ENCODE results near the gene PRIMPOL.
A peak's percentile ranks its signal among the peaks of the same experiment; 100 is the strongest.
"Not testable (repeated sequence)": the region's sequence is repeated elsewhere in the genome, so short reads cannot be mapped to it uniquely, and the experiment has no call there.

The PRIMPOL gene

DNA sequence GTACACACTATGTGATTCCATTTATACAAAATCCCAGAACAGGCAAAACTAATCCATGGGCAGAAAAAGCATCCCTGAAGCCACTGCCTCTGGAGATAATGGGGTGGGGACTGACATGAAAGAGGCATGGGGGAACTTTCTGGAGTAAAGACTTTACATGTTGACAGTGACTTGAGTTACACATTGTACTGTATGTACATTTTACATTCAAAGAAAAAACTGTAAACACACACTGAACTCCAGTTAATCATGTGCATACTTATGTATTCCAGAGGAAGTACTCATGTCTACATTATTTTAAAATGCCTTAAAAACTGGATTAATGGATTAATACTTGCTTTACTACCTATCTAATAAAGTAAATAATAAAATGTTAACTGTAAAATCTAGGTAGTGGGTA is 62.8 kb downstream of the PRIMPOL start:
- no peak for DNase-seq (ENCODE audit: low spot score)

DNA sequence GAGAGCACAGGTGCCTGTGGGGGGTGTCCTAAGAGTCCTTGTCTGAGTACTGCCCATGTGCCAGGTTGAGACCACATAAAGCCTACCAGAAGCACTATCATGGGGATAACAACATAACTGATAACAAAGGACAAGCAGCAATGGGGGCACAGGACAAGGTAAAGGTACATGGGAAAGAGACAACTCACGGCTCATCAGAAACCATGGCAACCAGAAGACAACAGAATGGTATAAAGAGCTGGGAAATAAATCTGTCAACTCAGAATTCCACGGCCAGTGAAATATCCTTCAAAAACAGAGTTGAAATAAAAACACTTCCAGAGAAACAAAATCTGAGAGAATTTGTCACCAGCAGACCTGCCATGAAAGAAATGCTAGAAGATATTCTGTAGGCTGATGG is 64.3 kb downstream of the PRIMPOL start:
- no peak for DNase-seq (ENCODE audit: low spot score)

DNA sequence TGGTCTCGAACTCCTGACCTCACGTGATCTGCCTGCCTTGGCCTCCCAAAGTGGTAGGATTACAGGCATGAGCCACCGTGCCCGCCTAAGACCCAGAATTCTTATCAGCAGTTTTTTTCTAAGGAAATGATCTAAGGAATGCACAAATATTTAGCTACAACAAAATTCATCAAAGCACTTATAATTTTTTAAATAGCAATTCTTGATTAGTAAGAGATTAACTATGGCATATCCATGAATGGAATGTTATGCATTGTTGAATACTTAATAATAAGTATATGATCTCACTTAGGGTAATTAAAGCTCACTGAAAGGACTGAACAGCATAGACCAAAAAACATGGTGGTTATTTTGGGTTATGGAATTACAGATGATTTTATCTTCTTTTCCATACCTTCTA is 66.0 kb downstream of the PRIMPOL start:
- DNase-seq (ENCODE audit: low spot score), result no peak

DNA sequence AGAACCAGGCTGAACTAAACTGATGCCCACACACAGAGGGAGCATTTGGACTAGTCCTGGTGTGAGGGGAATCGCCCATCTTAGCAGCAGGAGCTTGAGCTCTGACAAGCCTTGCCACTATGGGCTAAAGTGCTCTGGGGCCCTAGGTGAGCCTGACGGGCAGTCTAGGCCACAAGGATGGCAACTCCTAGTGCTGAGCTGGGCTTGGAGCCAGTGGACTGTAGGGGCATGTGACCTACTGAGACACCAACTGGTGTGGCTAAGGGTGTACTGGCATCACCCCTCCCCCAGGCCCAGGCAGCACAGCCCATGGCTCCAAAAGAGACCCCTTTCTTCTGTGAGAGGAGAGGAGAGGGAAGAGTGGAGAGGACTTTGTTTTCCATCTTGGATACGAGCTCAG is 69.9 kb downstream of the PRIMPOL start:
- DNase-seq (ENCODE audit: low spot score), result no peak

DNA sequence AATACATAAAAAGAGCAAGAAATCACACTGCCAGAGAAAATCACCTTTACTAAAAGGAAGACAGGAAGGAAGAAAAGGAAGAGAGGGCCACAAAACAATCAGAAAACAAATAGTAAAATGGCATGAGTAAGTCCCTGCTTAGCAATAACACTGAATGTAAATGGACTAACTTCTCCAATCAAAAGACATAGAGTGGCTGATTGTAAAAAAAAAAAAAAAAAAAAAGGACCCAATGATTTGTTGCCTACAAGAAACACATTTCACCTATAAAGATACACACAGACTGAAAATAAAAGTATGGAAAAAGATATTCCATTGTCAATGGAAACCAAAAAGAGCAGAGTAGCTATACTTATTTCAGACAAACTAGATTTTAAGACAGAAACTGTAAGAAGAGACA is 71.7 kb downstream of the PRIMPOL start:
- no peak for DNase-seq (ENCODE audit: low spot score)

DNA sequence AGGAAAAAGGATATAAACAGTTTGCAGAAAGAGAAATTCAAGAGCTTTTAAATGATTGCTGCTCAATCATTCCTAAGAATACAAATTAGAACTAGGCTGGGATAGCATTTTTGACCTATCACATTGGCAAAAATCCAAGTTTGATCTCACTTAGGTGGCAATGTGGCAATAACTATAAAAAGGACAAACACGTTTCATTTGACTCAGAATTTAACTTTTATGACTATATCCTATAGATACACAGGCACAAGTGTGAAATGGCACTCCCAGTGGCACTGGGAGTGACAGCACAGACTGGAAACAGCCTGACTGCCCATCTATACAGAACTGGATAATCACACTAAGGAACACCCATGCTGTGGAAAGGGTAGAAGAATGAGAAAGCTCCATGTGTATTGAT is 73.3 kb downstream of the PRIMPOL start:
- DNase-seq (ENCODE audit: low spot score), result no peak

DNA sequence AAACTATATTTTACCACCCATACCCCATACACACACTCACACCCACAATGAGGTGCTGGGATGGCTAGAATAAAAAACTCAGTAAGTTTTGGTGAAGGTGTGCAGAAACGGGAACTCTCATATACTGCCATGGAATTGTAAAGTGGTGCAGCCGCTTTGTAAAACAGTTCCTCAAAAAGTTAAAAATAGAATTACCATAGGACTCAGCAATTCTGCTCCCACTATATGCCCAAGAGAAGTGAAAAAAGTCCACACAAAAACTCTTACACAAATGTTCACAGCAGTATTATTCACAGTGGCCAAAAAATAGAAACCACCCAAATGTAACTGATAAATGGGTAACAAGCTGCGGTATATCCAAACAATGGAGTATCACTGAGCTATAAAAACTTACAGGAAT is 77.9 kb downstream of the PRIMPOL start:
- no peak for DNase-seq (ENCODE audit: low spot score)

DNA sequence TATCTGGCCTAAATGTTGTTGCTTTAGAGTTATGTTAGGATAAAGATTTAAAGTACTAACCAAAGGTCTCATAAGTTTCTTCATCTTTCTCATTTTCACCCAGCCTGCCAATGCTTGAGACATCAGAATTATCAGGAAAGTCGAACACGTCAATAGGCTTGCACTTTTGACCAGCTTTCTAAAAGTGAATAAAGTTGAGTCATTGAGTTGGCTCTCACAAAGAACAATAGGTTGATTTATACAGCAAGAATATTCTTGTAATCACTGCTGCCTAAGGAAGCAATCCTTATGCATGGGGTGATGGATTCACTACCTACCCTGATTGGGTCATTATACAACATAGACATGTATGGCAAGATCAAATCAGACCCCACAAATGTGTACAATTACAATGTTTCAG is 79.3 kb downstream of the PRIMPOL start:
- no peak for DNase-seq (ENCODE audit: low spot score)

DNA sequence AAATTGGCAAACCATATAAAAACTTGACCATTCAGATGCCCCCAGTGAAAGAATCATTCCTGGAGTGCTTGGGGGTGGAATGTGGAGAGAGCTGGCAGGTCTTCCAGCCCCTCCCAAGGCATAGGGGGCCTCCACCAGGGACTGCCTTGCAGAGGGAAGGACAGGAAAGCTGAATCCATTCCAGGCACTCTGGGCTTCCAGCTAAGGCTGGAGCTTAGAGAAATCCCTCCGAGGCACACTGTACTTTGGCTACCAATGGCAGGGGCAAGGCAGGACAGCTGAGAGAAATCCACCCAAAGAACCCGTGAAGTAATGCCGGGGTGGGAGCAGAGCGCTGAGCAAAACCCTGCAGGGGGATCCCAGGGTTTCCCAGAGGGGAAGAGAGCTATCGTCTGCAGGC is 80.4 kb downstream of the PRIMPOL start:
- DNase-seq (ENCODE audit: low spot score), result no peak

DNA sequence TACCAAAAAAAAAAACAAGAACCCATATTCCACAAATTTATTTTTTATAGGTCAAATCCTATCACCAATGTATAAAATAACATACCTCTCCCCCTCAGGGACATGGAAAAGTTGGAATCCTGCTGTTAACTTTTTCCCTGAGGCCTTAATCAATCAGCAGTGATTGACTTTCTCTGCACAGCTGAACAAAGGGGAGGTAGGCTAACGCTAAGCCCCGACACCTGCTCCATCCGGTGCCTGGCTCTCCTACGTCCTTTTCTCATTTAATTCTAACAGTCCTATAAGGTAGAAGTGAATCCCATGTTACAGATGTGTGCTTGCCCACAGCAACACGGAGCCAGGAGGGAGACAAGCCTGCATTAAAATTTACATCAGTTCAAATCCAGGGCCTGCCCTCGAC is 81.5 kb downstream of the PRIMPOL start:
- DNase-seq (ENCODE audit: low spot score), result no peak

DNA sequence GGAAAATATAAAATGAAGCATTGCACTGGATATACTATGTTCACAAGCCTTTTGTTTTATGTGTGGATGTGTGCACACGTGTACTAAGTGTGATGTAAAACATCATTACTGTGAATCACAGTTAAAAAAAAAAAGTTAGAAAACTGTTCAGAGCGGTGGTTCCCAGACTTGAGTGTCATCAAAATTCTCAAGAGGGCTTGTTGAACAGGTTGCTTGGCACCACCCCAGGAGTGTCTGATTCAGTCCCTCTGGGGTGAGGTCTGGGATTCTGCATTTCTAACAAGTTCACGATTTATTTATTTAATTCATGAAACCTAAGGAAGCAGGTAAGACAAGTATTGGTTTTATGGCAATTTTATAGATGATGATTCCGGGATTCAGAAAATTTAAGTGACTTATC is 82.6 kb downstream of the PRIMPOL start:
- no peak for DNase-seq (ENCODE audit: low spot score)

DNA sequence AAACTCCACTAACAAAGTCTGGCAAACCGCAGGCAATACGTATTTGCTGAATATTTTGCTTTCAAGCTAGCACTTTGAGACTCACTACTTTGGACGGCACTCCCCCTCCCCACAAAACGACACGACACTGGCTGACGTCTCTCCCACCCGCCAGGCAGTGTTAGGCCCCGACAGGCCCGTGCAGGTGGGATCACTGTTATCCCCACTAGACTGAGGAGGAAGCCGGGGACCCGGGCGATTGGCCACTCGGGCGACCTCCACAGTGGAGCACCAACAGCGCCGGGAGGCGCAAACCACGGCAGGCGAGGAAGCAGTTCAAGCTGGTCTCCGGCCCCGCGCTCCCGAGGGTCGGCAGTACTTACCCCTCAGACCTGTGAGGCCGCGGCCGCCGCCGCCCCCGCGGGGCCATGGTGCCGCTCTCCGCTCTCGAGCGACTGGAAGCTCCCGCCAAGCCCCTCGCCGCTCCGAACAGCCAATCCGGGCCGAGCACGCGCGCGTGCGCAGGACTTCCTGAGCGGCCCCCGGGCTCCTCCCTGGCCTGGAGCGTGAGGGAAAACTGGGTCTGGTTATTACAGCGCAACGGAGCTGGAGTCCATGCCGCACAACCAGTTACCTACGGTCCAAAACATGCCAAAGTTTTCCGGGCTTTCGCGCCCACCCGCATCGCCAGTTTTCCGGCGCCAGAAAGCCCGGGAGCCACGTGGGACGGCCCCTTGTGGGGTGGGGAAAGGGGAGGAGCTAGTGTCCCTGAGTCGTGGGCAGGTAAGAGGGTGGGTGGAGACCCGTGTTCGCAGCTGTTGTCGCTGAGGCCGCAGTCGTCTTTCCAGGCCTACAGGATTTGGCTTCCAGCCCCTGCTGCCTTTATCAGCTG is 84.4 kb downstream of the PRIMPOL start, which contains the start of gene CENPU:
CENPU (minus strand) TSS at position 443 of the 871 bp plus-strand sequence; CDS start at position 409, 34 bp downstream.
- DNase-seq (ENCODE audit: low spot score), result peak; percentile 97

DNA sequence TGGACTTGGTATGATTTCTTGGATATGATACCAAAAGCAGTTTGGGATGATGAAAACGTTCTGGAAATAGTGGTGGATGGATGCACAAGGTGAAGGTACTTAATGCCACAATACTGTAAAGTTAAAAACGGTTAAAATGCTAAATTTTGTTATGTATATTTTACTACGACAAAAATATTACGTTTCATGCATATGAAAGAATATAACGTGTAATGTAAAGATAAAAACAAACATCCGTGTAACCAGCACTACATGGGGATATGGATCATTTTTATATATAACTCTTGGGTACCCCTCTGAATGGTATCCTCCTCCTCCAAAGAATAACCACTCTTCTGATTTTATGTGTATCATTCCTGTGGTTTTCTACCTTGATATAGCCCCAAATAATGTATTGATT is 85.2 kb downstream of the PRIMPOL start:
- no peak for DNase-seq (ENCODE audit: low spot score)

DNA sequence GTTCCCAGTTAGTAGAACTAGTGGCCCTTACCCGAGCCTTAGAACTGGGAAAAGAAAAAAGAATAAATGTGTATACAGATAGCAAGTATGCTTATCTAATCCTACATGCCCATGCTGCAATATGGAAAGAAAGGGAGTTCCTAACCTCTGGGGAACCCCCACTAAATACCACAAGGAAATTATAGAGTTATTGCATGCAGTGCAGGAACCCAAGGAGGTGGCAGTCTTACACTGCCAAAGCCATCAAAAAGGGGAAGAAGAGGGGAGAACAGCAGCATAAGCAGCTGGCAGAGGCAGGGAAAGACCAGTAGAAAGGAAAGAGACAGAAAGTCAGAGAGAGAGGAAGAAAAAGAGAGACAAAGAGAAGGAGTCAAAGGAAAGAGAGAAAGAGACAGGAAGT is 90.0 kb downstream of the PRIMPOL start:
- not testable (repeated sequence) for DNase-seq (ENCODE audit: low spot score)

DNA sequence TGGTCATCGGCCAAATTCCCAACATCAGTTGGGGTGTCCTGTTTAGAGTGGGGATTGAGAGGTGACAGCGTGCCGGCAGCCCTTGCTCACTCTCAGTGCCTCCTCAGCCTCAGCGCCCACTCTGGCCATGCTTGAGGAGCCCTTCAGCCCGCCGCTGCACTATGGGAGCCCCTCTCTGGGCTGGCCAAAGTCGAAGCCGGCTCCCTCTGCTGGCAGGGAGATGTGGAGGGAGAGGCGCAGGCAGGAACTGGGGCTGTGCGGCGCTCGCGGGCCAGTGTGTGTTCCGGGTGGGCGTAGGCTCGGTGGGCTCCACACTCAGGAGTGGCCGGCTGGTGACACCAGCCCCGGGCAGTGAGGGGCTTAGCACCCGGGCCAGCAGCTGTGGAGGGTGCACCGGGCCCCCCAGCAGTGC is 91.4 kb downstream of the PRIMPOL start:
- DNase-seq (ENCODE audit: low spot score), result no peak

DNA sequence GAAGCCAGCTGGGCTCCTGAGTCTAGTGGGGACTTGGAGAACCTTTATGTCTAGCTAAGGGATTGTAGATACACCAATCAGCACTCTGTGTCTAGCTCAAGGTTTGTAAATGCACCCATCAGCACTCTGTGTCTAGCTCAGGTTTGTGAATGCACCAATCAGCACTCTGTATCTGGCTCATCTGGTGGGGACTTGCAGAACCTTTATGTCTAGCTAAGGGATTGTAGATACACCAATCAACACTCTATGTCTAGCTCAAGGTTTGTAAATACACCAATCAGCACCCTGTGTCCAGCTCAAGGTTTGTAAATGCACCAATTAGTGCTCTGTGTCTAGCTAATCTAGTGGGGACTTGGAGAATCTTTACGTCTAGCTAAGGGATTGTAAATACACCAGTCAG is 92.1 kb downstream of the PRIMPOL start:
- DNase-seq (ENCODE audit: low spot score), result not testable (repeated sequence)

DNA sequence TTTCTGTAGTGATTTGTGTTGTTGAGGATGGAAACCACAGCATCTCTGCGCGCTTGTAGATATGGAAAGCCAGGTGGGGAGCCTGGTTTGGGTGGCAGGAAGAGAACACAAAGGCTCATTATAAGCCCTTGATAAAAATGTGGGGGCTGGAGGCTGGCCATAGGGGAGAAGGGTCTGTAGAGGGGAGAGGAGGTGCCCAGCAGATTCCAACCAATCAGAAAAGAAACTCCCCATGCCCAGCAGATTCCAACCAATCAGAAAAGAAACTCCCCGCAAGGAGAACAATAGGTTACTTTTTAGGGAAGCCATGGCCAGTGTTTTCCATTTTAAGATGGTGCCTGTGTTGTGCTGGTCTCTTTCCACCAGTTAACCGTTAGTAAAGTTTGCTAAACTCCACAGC is 94.1 kb downstream of the PRIMPOL start:
- no peak for DNase-seq (ENCODE audit: low spot score)

DNA sequence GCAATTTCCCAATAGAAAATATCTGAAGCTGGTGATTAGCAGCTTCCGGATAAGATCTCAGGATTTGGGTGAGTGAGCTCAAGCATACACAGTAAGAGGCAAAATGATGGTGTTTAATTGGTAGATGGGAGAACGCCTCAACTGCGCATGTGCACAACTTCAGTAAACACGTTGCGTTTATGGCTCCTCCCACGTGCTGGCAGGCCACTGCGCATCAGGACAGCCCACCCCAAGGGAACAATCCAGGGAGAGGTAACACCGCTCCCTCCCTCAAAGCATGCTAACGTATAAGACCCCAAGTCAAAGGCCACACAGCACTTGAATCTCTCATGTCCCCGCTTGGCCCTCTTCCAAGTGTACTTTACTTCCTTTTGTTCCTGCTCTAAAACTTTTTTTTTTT is 94.7 kb downstream of the PRIMPOL start:
- no peak for DNase-seq (ENCODE audit: low spot score)
